ENCODE data around the gene LZTS3. TPM values are rescaled to one million over a fixed set of nuclear protein-coding genes. Genes with fewer than 3 reads are reported as not detected.

The LZTS3 gene
- total and polyA plus RNA-seq, 2 of the 13 experiments (the other 11 are each of a cell fraction or from before 2014, with no cell fraction given): 10.1 to 31.3 TPM

DNA sequence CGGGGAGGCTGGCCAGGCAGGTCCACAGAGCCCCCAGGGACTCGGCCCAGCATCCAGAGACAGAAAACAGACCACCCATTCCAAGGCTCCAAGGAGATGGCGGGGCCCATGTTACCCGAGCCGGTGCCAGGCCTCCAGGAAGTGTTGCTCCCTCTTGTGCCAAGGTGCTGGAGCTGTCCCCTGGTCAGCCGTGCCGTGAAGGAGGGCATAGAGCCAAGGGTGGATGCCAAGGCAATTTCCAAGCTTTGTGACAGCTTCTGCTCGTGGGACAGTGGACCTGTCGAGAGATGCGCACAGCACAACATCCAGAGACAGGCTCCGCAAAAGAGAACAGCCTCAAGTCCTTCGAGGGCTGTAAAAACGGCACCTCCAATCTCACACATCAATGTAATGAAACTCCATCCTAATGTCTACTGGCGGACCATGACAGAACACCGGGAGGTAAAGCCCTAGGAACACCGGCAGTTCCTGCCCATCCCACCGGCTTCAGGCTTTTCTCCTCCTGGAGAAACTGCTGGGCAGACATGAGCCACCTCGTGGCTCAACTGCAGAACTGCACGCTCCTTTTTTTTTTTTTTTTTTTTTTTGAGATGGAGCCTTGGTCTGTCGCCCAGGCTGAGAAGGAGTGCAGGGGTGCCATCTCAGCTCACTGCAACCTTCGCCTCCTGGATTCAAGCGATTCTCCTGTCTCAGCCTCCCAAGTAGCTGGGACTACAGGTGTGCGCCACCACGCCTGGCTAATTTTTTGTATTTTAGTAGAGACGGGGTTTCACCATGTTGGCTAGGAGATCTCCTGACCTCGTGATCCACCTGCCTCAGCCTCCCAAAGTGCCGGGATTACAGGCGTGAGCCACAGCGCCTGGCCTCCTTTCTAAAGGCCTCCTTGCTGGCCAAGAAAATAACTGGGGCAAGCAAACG, 57.9 kb downstream of the LZTS3 start (continued):
- TF ChIP-seq, protein P1, sequence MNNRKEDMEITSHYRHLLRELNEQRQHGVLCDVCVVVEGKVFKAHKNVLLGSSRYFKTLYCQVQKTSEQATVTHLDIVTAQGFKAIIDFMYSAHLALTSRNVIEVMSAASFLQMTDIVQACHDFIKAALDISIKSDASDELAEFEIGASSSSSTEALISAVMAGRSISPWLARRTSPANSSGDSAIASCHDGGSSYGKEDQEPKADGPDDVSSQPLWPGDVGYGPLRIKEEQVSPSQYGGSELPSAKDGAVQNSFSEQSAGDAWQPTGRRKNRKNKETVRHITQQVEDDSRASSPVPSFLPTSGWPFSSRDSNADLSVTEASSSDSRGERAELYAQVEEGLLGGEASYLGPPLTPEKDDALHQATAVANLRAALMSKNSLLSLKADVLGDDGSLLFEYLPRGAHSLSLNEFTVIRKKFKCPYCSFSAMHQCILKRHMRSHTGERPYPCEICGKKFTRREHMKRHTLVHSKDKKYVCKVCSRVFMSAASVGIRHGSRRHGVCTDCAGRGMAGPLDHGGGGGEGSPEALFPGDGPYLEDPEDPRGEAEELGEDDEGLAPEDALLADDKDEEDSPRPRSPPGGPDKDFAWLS (CRISPR knock-in tag; IDR thresholded peaks at IDR 0.05; ENCODE audit: borderline replicate concordance): no peak
- TF ChIP-seq AGO1 (IDR thresholded peaks at IDR 0.05; ENCODE audit: low read depth, low read length, poor library complexity, severe bottlenecking) (no peak), SP1 (IDR thresholded peaks at IDR 0.05) (no peak), SP1 (CRISPR knock-in tag; IDR thresholded peaks at IDR 0.05) (no peak), ZNF572 (CRISPR knock-in tag; IDR thresholded peaks at IDR 0.05) (0 out of 2 replicates have a peak, but pooled peaks have one; percentile 32), MYC (CRISPR knock-in tag; IDR thresholded peaks at IDR 0.05; ENCODE audit: borderline replicate concordance) (0 out of 2 replicates have a peak, but pooled peaks have one; percentile 26), AGO2 (optimal IDR thresholded peaks at IDR 0.05; ENCODE audit: low read depth, low read length) (peak; percentile 32), ZNF784 (CRISPR knock-in tag; IDR thresholded peaks at IDR 0.05; ENCODE audit: borderline replicate concordance) (peak; percentile 66; the same call in 1 of the 2 replicates), NFKB2 (CRISPR knock-in tag; IDR thresholded peaks at IDR 0.05; ENCODE audit: borderline replicate concordance) (peak; percentile 65; the same call in 1 of the 2 replicates), MTA1 (CRISPR knock-in tag; IDR thresholded peaks at IDR 0.05; ENCODE audit: borderline replicate concordance) (peak; percentile 67; the same call in 1 of the 2 replicates), FOXC1 (CRISPR knock-in tag; IDR thresholded peaks at IDR 0.05; ENCODE audit: borderline replicate concordance) (peak; percentile 91), ETV5 (CRISPR knock-in tag; IDR thresholded peaks at IDR 0.05; ENCODE audit: borderline replicate concordance) (0 out of 2 replicates have a peak, but pooled peaks have one; percentile 21), ELF3 (CRISPR knock-in tag; IDR thresholded peaks at IDR 0.05) (0 out of 2 replicates have a peak, but pooled peaks have one; percentile 39), MEIS1 (CRISPR knock-in tag; IDR thresholded peaks at IDR 0.05; ENCODE audit: borderline replicate concordance) (peak; percentile 55; the same call in 1 of the 2 replicates), ZNF550 (CRISPR knock-in tag; IDR thresholded peaks at IDR 0.05; ENCODE audit: borderline replicate concordance) (no peak), ZFP37 (CRISPR knock-in tag; IDR thresholded peaks at IDR 0.05; ENCODE audit: borderline replicate concordance) (0 out of 2 replicates have a peak, but pooled peaks have one; percentile 45), FOXJ3 (CRISPR knock-in tag; IDR thresholded peaks at IDR 0.05; ENCODE audit: borderline replicate concordance) (0 out of 2 replicates have a peak, but pooled peaks have one; percentile 16), ERF (CRISPR knock-in tag; IDR thresholded peaks at IDR 0.05) (0 out of 2 replicates have a peak, but pooled peaks have one; percentile 22), GZF1 (CRISPR knock-in tag; IDR thresholded peaks at IDR 0.05) (0 out of 2 replicates have a peak, but pooled peaks have one; percentile 42), JUN (CRISPR knock-in tag; IDR thresholded peaks at IDR 0.05) (0 out of 2 replicates have a peak, but pooled peaks have one; percentile 36)
- TF ChIP-seq, protein P2, sequence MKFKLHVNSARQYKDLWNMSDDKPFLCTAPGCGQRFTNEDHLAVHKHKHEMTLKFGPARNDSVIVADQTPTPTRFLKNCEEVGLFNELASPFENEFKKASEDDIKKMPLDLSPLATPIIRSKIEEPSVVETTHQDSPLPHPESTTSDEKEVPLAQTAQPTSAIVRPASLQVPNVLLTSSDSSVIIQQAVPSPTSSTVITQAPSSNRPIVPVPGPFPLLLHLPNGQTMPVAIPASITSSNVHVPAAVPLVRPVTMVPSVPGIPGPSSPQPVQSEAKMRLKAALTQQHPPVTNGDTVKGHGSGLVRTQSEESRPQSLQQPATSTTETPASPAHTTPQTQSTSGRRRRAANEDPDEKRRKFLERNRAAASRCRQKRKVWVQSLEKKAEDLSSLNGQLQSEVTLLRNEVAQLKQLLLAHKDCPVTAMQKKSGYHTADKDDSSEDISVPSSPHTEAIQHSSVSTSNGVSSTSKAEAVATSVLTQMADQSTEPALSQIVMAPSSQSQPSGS (CRISPR knock-in tag; IDR thresholded peaks at IDR 0.05): 0 out of 2 replicates have a peak, but pooled peaks have one; percentile 41
- TF ChIP-seq, protein P3, sequence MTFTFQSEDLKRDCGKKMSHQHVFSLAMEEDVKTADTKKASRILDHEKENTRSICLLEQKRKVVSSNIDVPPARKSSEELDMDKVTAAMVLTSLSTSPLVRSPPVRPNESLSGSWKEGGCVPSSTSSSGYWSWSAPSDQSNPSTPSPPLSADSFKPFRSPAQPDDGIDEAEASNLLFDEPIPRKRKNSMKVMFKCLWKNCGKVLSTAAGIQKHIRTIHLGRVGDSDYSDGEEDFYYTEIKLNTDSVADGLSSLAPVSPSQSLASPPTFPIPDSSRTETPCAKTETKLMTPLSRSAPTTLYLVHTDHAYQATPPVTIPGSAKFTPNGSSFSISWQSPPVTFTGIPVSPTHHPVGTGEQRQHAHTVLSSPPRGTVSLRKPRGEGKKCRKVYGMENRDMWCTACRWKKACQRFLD (CRISPR knock-in tag; IDR thresholded peaks at IDR 0.05; ENCODE audit: borderline replicate concordance): peak; percentile 91
